Panc1 (cell line): ENCODE results near the gene AEN. TPM values are rescaled to one million over a fixed set of nuclear protein-coding genes. Genes with fewer than 3 reads are reported as not detected.

Source experiments
- ATAC-seq: fragments of 200-7000 bp; cut with Tn5 transposase; 2 replicates; pipeline ENCODE4 v1.9.1; 2020; ENCODE audit warnings: mild to moderate bottlenecking, moderate library complexity
- BruUV-seq: library from RNA; stranded (reverse); fragments of 400-500 nt; replicated peaks from 2 replicates; lab custom pipeline; 2021; lab: Mats Ljungman, UMichigan
- CTCF ChIA-PET: fragments of 300-600 bp; sonication (Branson Sonifier 250); formaldehyde crosslinking; loops from one replicate; lab custom pipeline; 2022; ENCODE audit warnings: antibody characterized with exemption; lab: Charles Lee
- POLR2A ChIA-PET: fragments of 300-600 bp; sonication (Branson Sonifier 250); formaldehyde crosslinking; loops from one replicate; lab custom pipeline; 2022; ENCODE audit warnings: antibody characterized with exemption; lab: Charles Lee
- DNase-seq: peaks from one replicate; pipeline ENCODE4 v3.0.0-alpha.2; 2010; ENCODE audit warnings: low read depth, low spot score
- H3K27ac ChIP-seq: 2 replicates; pipeline ENCODE4 v1.5.1; 2011; ENCODE audit warnings: mild to moderate bottlenecking, low read length, inconsistent platforms
- H3K27me3 ChIP-seq: fragments of 200-500 bp; sonication (Bioruptor generic); 2 replicates; pipeline ENCODE4 v1.6.0; 2014; ENCODE audit warnings: low read length, inconsistent platforms; ENCODE audit not compliant: control insufficient read depth, insufficient read depth
- H3K36me3 ChIP-seq: fragments of 200-500 bp; sonication (Bioruptor generic); 2 replicates; pipeline ENCODE4 v1.5.1; 2014; ENCODE audit warnings: inconsistent platforms, mild to moderate bottlenecking, low read length, moderate library complexity; ENCODE audit not compliant: control insufficient read depth, insufficient read depth
- H3K4me1 ChIP-seq: 2 replicates; pipeline ENCODE4 v1.5.1; 2011; ENCODE audit warnings: inconsistent platforms, mild to moderate bottlenecking, low read length, moderate library complexity; ENCODE audit not compliant: control insufficient read depth, insufficient read depth
- H3K4me3 ChIP-seq, 2 experiments: 2 replicates each; pipeline ENCODE4 v1.5.1; 2011 to 2012; ENCODE audit warnings: low read depth in 2 of 2, low read length in 2 of 2, mild to moderate bottlenecking in 2 of 2, inconsistent platforms in 1 of 2, moderate library complexity in 1 of 2
- H3K9me3 ChIP-seq: fragments of 200-500 bp; sonication (Bioruptor generic); 2 replicates; pipeline ENCODE4 v1.5.1; 2014; ENCODE audit warnings: low read depth, mild to moderate bottlenecking, inconsistent platforms, low read length, moderate library complexity; ENCODE audit not compliant: control insufficient read depth, insufficient read depth
- CTCF ChIP-seq: fragments of 450-650 bp; IDR thresholded peaks from 2 replicates; pipeline ENCODE4 v1.5.1; 2017; ENCODE audit warnings: mild to moderate bottlenecking
- POLR2AphosphoS5 ChIP-seq: IDR thresholded peaks from 2 replicates; pipeline ENCODE4 v1.6.1; 2012; ENCODE audit warnings: mild to moderate bottlenecking, low read depth, low read length, moderate library complexity
- REST ChIP-seq, 2 experiments: IDR thresholded peaks; 2 replicates each; pipeline ENCODE4 v1.6.1; 2011 to 2012; ENCODE audit warnings: low read depth in 2 of 2, control low read depth in 1 of 2, low read length in 1 of 2, mild to moderate bottlenecking in 1 of 2, moderate library complexity in 1 of 2; ENCODE audit not compliant: insufficient read depth in 1 of 2
- SIN3A ChIP-seq: IDR thresholded peaks from 2 replicates; pipeline ENCODE4 v1.6.1; 2012; ENCODE audit warnings: low read depth, mild to moderate bottlenecking, low read length, moderate library complexity, borderline replicate concordance; ENCODE audit not compliant: insufficient read depth
- TCF7L2 ChIP-seq: IDR thresholded peaks from 2 replicates; pipeline ENCODE4 v1.6.1; 2011; ENCODE audit warnings: mild to moderate bottlenecking, low read depth, low read length, inconsistent platforms
- in situ Hi-C: cut with HindIII; loops from 2 replicates; pipeline ENCODE4 v1.10.0; 2016; ENCODE audit warnings: low sequenced_read_pairs, low pct_unique_long_range_greater_than_20kb
- intact Hi-C: fragments of 100-400 bp; cut with micrococcal nuclease; formaldehyde crosslinking; loops from one replicate; pipeline ENCODE4 v1.10.0; 2022; ENCODE audit not compliant: unreplicated experiment
- total RNA-seq: library from RNA; stranded (reverse); gene quantifications from one replicate; pipeline ENCODE4 v1.2.1, GENCODE V29; 2021; ENCODE audit not compliant: unreplicated experiment

The AEN gene
- total RNA-seq, 1 experiment from 2014 or later: 38.7 TPM

- peak; percentile 57 for ATAC-seq
- no TSS peak for BruUV-seq
- in situ Hi-C loops (no loop called here), intact Hi-C loops (no loop called here)
- Histone ChIP-seq H3K9me3 (no peaks in the 10 kb centered on the region), H3K4me1 (peaks cover 15% of the 10 kb centered on the region), H3K36me3 (no peaks in the 10 kb centered on the region), H3K27me3 (peaks cover 54% of the 10 kb centered on the region), H3K4me3 (peak overlapping the region; percentile 15 to 22; a peak in 3 of 4 replicates), H3K27ac (no peak overlapping the region)
- ChIA-PET POLR2A (no interaction called here), CTCF (no interaction called here)
- DNase-seq: no peak
- no peak for TF ChIP-seq CTCF
- TF ChIP-seq REST (IDR thresholded peaks at IDR 0.05; ENCODE audit: insufficient read depth in 1 of 2, low read depth in 2 of 2, low read length in 1 of 2): peak; percentile 97 to 98
Measured at GRCh38 chr15:88605189-88606069, 15.7 kb upstream of the AEN start.

GRCh38 chr15:88606070-88606794, 14.9 kb upstream of the AEN start:
- Histone ChIP-seq H3K27me3 (peaks cover 54% of the 10 kb centered on the region), H3K9me3 (no peaks in the 10 kb centered on the region), H3K36me3 (no peaks in the 10 kb centered on the region), H3K4me1 (peaks cover 15% of the 10 kb centered on the region), H3K27ac (no peak overlapping the region), H3K4me3 (no peak overlapping the region)
- no peak for ATAC-seq
- DNase-seq: no peak
- ChIA-PET CTCF (no interaction called here), POLR2A (interaction anchor here (0.7 kb wide), 1 partner anchor 331 kb away, joined by 3 read pairs; no protein-coding TSS in a partner anchor)
- in situ Hi-C loops (no loop called here), intact Hi-C loops (no loop called here)
- BruUV-seq: no TSS peak
- TF ChIP-seq POLR2AphosphoS5 (no peak), REST (IDR thresholded peaks at IDR 0.05; ENCODE audit: insufficient read depth in 1 of 2, low read depth in 2 of 2, low read length in 1 of 2) (no peak), TCF7L2 (no peak), CTCF (no peak), SIN3A (no peak)
